HG03135 (cell line): ENCODE results near the gene LRMDA.
"Not testable (repeated sequence)": the region's sequence is repeated elsewhere in the genome, so short reads cannot be mapped to it uniquely, and the experiment has no call there.

ENCODE experiments used
- ATAC-seq: cut with Tn5 transposase; IDR thresholded peaks from one replicate; pipeline ENCODE4 v1.9.1; 2021; ENCODE audit warnings: mild to moderate bottlenecking, moderate library complexity; ENCODE audit not compliant: unreplicated experiment

Gene LRMDA

GRCh38 chr10:75502389-75502788, 71.0 kb downstream of the LRMDA start:
- ATAC-seq, result no peak

DNA sequence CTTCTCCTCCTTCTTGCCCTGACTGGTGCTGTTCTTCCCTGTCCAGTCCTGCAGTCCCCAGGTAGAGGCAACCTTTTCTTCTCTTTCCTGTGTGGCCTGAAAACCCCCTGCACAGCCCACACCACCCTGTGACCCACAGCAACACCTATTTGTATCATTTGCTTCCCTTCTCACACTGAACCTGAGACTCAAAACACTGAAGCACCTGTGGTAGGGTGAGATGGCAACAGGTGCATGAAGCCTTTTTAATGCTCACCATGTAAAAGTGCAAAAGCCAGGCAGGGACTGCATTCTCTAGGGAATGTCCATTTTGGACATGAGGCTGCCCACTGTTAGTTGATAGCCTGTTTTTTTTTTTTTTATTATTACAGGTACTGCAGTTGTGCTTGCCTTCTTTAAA, 71.4 kb downstream of the LRMDA start:
- no peak for ATAC-seq

GRCh38 chr10:75505293-75505692, 73.9 kb downstream of the LRMDA start:
- ATAC-seq, result no peak

- ATAC-seq, result peak; percentile 68
Observed at GRCh38 chr10:75505840-75506506, 74.5 kb downstream of the LRMDA start.

DNA sequence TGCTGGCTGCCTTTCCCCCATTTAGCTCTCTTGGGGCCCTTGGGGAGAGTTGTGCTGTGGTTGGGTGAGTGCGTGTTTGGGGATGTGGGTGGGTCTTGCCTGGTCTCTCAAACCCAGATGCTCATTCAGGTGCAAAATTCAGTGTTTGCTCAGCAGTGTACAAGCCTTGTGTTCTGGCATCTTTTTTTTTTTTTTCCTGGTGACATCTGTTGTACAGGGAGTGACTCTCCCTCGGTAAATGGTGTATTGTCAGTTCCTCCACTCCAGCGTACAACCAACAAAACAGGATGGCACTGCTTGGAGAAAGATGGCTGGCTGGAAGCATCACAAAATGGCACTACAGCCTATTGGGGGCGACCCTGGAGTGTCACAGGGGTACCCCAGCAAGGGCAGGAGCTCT, 75.5 kb downstream of the LRMDA start:
- ATAC-seq, result no peak

GRCh38 chr10:75507469-75507868, 76.0 kb downstream of the LRMDA start:
- ATAC-seq, result no peak

GRCh38 chr10:75508239-75508813, 76.9 kb downstream of the LRMDA start:
- ATAC-seq, result no peak

DNA sequence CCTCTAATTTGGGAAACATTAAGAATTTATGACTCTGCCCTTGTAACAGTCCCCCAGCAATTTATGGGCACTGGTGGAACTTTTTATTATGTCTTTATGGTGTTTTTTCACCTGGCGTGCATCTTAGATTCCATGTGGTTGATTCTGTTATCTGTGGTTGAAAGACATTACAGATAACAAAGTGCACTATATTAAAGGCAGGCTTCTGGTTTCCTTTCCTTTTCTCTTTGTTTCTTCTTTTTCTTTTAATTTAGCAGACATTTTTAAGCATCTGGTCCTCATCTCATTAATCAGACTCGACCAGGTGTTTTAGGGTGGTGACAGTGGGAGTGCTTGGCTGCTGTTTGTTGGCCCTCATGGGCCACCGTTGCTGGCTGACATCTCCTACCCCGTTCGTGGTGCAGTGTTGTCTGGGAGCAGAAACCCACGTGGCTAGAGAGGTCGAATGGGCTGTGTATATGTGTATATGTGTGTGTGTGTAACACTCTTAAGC, 77.4 kb downstream of the LRMDA start:
- no peak for ATAC-seq

GRCh38 chr10:75509706-75510105, 78.3 kb downstream of the LRMDA start:
- ATAC-seq, result no peak

GRCh38 chr10:75511011-75511410, 79.6 kb downstream of the LRMDA start:
- ATAC-seq, result no peak

GRCh38 chr10:75512203-75512933, 80.9 kb downstream of the LRMDA start:
- ATAC-seq, result no peak

DNA sequence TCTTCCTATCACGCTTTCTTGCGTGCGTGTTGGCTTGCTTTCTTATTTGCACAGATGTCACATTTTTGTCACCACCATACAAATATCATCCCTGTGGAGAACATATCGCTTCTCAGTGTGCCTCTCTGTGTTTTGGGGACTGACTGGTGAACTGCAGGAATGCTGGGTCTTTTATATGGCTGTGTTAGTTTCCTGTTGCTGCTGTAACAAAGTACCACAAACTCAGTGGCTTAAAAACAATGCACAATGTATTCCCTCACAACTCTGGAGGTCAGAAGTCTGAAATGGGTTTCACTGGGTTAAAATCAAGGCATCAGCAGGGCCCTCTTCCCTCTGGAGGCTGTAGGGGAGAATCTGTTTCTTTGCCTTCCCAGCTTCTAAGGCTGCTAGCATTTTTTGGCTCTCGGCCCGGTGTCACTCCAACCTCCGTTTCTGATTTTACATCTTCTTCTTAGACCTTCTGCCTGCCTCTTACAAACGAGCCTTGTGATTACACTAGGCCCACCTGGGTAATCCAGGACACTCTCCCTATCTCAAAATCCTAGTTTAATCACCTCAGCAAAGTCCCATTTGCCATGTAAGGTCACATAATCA, 82.0 kb downstream of the LRMDA start:
- no peak for ATAC-seq

GRCh38 chr10:75514830-75515229, 83.4 kb downstream of the LRMDA start:
- ATAC-seq, result no peak

GRCh38 chr10:75516154-75516553, 84.7 kb downstream of the LRMDA start:
- not testable (repeated sequence) for ATAC-seq

DNA sequence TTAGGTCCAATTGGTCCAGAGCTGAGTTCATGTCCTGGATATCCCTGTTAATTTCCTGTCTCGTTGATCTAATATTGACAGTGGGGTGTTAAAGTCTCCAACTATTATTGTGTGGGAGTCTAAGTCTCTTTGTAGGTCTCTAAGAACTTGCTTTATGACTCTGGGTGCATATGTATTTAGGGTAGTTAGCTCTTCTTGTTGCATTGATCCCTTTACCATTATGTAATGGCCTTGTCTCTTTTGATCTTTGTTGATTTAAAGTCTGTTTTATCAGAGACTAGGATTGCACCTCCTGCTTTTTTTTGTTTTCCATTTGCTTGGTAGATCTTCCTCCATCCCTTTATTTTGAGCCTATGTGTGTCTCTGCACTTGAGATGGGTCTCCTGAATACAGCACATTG, 87.8 kb downstream of the LRMDA start:
- not testable (repeated sequence) for ATAC-seq

DNA sequence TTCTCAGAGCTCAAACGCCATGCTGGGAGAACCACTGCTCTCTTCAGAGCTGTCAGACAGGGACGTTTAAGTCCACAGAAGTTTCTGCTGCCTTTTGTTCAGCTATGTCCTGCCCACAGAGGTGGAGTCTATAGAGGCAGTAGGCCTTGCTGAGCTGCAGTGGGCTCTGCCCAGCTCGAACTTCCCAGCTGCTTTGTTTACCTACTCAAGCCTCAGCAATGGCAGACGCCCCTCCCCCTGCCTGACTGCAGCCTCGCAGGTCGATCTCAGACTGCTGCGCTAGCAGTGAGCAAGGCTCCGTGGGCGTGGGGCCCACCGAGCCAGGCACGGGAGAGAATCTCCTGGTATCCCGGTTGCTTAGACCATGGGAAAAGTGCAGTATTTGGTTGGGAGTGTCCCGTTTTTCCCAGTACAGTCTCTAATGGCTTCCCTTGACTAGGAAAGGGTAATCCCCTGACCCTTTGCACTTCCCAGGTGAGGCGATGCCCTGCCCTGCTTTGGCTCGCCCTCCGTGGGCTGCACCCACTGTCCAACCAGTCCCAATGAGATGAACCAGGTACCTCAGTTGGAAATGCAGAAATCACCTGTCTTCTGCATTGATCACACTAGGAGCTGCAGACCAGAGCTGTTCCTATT, 89.9 kb downstream of the LRMDA start:
- ATAC-seq, result not testable (repeated sequence)

- no peak for ATAC-seq
Observed at GRCh38 chr10:75525067-75525466, 93.6 kb downstream of the LRMDA start.

- no peak for ATAC-seq
Observed at GRCh38 chr10:75525646-75526045, 94.2 kb downstream of the LRMDA start.

- ATAC-seq, result no peak
Observed at GRCh38 chr10:75527542-75527941, 96.1 kb downstream of the LRMDA start.

- no peak for ATAC-seq
Observed at GRCh38 chr10:75528392-75528791, 97.0 kb downstream of the LRMDA start.

- no peak for ATAC-seq
Observed at GRCh38 chr10:75530299-75530698, 98.9 kb downstream of the LRMDA start.
